Esophagus mucosa (tissue), 1 donor: Measurements from ENCODE around the gene MTX1. TPM values are rescaled to one million over a fixed set of nuclear protein-coding genes. Genes with fewer than 3 reads are reported as not detected.
A peak's percentile ranks its signal among the peaks of the same experiment; 100 is the strongest.
"Not testable (repeated sequence)": the region's sequence is repeated elsewhere in the genome, so short reads cannot be mapped to it uniquely, and the experiment has no call there.

ENCODE experiments used
- ATAC-seq: fragments of 200-7000 bp; cut with Tn5 transposase; one replicate; pipeline ENCODE4 v1.9.1; 2020
- total RNA-seq: library from RNA; stranded (reverse); gene quantifications from one replicate; pipeline ENCODE4 v1.2.4, GENCODE V29; 2023
- donor health status: DM: yes; HTN: yes; CAD: no.

The MTX1 gene
- total RNA-seq, 1 donor from 2014 or later = 36.5 TPM

DNA sequence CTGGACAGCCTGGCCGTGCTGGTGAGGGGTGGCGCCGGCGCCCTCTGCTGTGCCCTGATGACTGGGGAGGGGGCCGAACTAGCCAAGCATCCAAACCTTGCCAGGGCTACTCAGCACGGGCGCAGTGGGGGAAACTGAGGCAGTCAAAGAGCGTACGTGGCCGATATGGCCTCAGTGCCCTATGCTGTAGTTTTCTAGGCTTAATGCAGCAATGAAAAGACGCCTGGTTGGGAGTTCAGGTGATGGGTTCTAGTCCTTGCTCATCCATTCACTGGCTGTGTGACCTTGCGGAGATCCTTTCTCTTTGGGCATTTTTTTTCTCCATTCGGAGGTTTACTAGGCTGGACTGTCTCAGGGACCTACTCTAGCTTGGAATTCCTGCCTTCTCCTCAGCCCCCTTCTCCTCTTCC is 822 bp downstream of the MTX1 start:
- no peak for ATAC-seq

DNA sequence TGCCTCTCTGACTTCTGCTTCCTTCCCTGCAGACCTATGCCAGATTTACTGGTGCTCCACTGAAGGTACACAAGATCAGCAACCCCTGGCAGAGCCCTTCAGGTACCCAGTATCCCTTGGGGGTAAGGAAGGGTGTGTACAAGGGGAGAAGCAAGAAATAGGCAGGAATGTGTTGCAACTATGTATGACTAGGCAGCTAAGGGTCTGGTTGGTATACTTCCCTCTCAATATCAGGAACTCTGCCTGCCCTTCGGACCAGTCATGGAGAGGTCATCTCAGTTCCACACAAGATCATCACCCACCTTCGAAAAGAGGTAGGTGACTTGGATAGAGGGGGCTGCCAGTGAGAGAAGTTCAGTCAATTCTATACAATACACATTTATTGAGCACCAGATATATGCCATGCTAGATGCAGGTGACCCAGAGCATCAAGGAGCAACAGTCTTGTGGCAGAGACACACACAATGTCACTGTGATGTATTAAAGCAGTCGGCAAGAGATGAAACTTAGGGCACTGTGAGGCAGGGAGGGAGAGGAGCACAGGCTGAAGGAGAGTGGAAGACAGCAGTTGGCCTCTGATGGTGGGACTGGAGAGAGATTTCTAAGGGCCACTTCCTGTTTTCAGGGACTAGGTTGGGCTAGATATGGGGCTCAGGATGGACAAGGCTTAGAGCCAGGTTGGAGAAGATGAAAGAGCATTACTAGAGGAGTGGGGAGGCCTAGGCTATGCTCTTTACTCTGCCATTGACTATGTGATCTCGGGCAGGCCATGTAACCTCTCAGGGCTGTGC is 2.0 kb downstream of the MTX1 start:
- no peak for ATAC-seq

DNA sequence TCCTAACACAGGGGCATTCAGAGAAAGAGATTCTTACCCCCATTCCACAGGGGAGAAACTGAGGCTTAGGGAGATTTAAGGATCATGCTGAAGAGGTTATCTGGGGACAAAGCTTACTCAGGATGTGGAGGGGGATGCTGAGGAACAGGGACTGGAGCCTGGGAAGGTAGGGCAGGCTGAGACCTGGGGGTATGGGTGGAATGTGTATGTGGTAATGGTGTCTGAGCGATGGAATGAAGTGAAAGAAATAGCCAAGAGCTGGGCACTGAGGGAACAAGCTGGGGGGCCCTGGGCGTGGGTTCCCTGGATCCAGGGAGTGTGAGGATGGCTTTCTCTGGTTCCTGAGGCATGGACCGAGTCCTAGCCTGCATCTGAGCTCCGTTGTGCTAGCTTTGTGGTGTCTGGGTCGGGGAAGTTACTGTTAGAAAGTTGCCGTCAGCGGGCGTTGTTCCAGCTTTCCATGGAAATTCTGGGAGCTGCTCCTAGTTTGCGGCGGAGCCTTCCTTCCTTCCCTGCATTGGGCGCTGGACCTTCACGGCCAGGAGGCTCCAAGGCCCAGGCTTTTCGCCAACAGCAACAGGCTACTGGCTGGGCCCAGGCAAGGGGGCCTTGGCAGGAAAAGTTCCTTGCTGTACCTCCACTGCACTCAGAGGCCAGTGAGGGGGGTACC is 3.0 kb downstream of the MTX1 start:
- ATAC-seq = not testable (repeated sequence)

DNA sequence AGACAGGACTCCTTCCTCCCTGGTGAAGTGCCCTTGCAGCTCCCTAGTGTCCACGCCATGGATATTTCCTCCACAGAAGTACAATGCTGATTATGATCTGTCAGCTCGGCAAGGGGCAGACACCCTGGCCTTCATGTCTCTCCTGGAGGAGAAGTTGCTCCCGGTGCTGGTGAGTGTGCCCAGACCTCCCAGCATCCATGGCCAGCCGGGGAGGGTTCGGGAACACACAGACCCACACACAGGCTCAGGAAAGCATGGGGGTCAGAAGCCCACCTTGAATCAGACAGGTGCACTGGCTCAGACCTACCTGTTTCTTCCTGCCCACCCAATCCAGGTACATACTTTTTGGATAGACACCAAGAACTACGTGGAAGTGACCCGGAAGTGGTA is 3.6 kb downstream of the MTX1 start:
- ATAC-seq = not testable (repeated sequence)

DNA sequence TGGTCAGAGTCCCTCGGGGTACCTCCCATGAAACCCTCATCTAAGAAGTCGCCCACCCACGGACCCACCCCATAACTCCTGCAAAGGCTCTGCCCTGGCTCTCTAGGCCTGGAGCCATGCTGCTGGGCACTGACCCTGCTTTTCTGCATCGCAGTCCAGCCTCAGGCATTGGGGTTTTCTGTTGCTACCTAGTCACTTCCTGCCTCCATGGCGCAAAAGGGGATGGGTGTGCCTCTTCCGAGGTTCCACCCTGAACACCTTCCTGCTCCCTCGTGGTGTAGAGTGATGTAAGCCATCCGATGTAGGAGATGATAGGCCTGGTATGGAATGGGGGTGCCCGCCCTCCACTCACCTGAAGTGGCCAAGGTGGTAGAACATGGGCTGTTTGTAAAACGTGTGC is 6.2 kb downstream of the MTX1 start:
- ATAC-seq = peak; percentile 28

DNA sequence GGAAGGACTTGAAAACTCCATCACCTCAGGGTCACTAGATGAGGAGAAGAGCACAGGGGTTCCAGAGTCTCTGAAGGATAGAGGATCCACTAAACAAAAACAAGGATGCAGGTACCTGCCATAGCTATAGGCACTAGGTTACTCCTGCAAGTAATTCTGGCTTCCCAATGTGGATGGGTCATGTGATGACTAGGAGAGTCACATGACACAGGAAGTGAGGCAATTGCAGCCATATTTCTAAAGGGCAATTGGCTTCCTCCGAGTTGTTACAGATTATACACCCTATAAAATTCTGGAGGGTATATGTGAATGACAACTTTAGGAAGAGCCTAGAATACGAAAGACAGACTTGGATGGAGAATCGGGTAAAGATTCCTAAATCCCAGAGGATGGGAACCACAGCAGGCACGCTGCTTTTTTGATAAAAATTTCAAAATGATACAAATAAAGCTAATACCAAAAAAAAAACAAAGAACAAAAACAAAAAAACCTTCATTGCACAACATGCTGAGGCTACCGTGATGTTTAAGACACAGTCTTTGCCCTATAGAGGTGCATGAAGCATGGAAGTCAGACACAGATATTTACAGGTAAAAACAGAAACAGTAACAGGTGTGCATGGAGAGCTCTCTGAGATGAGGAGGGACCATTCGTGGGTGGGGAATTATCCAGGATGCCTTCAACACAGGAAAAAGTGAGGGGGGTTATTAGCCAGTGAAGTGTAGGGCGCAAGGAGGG is 10.5 kb downstream of the MTX1 start:
- peak; percentile 24 for ATAC-seq

DNA sequence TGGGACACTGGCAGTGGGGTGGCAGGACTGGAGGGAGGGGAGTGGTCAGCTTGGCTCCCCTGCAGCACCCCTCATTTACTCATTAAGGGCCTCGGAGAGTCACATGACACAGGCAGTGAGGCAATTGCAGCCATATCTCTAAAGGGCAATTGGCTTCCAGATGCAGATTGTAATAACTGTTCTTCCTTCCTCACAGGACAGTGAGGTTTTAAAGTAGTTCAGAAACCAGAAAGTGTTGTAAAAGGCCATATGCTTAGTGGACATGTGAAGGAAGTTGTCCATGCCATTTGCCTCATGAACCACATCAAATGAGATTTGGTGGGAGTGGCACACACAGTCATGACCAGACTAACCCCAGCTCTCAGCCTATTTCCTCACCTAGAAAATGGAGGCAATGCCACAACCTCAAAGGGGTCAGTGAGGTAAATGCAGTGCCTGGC is 11.1 kb downstream of the MTX1 start:
- ATAC-seq = peak; percentile 14

DNA sequence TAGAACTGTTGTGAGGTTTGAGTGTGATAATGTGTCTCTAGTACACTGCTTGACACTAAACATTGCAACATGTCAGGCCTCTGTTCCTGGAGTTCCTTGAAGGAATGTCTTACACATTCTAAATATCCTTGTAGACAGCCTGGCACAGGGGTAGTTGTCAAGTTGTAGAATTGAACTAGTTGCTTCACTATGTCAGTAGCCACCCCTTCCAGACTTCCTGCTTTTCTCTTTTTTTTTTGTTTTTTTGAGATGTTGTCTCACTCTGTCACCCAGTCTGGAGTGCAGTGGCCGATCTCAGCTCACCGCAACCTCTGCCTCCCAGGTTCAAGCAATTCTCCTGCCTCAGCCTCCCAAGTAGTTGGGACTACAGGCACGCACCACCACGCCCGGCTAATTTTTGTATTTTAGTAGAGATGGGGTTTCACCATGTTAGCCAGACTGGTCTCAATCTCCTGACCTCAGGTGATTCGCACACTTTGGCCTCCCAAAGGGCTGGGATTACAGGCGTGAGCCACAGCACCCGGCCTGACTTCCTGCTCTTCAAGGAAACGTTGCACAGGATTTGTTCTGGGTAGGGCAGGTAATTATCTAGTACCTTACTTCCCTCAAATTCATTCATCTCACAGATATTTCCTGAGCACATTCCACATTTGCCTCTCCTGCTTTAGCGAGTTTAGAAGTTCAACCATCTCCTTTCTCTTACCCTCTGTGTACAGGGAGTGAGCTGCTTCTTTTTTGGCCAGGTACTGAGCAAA is 11.9 kb downstream of the MTX1 start:
- ATAC-seq = peak; percentile 53

DNA sequence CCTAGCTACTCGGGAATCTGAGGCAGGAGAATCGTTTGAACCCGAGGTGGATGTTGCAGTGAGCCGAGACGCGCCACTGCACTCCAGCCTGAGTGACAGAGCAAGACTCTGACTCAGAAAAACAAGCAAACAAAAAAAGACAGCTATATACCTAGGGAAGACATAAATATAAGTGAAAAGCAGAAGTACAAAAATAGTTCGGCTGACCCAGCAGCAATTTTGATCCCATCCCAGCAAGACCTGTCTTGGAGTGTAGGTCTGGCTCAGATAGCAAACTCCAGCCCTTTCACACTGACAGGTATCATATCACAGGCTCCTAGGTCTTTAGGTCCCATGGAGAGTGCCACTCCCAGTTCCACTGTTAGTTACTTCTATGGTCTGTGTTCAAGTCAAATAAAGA is 14.6 kb downstream of the MTX1 start:
- no peak for ATAC-seq

DNA sequence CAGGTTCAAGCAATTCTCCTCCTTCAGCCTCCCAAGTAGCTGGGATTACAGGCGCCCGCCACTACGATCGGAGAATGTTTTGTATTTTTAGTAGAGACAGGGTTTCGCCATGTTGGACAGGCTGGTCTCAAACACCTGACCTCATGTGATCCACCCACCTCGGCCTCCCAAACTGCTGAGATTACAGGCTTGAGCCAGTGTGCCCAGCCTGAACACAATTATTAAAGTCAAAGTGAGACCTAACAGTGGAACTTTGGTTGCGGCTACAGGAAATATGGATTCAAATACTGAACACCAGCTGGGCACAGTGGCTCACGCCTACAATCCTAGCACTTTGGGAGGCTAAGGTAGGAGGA is 16.9 kb downstream of the MTX1 start:
- not testable (repeated sequence) for ATAC-seq

DNA sequence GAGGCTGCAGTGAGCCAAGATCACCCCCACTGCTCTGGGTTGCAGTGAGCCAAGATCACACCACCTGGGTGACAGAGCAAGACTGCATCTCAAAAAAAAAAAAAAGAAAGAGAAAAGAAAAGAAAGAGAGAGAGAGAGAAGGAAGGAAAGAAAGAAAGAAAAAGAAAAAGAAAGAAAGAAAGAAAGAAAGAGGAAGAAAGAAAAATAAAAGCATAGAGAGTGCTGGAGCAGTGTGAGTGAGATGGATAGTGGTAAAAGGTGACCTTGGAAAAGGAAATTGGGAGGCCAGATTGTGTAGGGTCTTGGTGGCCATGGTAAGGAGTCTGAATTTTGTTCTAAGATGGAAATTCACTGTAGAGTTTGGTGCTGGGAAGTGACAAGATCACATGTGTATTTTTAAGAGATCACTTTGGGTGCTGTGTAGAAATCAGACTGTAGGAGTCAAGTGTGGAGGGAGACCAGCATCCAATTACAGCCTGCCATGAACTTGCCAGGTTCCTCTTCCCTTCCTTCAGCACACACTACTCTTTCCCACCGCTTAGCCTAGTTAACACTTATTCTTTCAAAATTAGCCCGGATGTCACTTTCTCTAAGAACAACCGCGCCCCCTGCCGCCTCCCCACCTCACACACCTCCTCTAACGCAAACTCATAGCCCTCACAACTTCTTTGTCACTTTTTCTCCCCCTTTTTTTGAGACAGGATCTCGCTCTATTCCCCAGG is 17.9 kb downstream of the MTX1 start:
- peak; percentile 43 for ATAC-seq

DNA sequence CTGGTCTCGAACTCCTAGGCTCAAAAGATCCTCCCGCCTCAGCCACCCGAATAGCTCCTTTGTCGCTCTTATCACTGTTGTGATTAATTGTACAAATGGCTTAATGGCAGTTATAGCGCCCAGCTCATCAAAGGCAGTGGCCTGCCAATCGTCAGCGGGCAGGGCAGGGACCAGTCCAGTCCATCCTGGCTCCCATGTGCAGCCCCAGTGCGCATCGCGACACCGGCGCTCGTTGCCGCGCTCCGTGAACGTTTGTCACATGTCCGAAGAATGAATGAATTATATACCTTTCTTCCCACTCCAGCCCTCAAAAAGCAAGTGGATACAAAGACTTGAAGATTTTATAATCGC is 18.4 kb downstream of the MTX1 start:
- peak; percentile 47 for ATAC-seq

DNA sequence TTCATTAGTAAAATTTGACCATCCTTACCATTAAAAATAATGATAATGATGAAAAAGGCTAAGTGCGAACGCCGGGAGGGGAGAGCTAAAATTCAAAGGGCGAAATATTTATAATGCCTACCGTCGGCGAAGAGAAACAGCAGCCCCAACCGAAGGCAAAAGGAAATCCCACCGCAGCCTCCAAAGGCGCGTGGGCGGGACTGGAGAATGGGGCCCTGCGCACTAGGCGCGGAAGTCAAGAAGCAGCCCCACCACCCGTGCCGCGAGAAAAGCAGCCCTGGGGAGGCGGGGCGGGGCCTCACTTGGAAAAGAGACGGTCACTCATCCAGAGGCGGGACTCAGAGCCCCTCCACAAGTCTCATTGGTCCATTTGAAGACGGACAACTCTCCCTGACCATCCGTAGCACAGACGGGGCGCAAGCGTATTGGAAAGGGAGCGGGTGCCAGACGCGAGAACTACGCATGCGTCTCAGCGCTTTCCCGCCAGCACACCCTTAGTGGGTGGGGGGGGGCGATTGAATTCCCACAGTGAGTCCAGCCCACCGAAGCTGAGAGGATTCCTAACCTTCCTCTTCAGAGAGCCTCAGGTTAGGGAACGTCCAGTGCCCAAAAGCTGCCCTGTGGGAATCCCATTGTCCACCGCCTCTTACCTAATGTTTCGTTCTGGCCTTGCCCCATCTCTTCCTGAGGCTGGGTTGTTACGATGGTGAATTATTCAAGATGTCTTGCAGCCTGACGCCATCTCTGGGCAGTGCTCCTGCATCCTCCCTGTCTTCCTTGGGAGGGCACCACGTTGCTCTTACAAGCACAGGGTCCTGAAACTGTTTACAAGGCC is 19.0 kb downstream of the MTX1 start:
- peak; percentile 97 for ATAC-seq

DNA sequence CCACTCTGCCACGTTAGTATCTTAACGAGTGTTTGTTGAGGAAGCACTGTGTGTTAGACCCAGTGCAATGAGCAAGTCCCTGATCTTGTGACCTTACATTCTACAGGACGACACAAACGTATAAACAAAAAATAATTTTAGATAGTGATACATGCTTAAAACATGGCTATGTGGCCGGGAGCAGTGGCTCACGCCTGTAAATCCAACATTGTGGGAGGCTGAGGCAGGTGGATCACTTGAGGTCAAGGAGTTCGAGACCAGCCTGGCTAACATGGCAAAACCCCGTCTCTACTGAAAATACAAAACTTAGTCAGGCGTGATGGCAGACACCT is 19.6 kb downstream of the MTX1 start:
- ATAC-seq = no peak

DNA sequence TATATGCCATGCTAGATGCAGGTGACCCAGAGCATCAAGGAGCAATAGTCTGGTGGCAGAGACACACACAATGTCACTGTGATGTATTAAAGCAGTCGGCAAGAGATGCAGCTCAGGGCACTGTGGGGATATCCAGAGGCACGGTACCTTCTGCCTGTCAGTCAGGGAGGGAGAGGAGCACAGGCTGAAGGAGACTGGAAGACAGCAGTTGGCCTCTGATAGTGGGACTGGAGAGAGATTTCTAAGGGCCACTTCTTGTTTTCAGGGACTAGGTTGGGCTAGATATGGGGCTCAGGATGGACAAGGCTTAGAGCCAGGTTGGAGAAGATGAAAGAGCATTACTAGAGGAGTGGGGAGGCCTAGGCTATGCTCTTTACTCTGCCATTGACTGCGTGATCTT is 22.8 kb downstream of the MTX1 start:
- not testable (repeated sequence) for ATAC-seq

DNA sequence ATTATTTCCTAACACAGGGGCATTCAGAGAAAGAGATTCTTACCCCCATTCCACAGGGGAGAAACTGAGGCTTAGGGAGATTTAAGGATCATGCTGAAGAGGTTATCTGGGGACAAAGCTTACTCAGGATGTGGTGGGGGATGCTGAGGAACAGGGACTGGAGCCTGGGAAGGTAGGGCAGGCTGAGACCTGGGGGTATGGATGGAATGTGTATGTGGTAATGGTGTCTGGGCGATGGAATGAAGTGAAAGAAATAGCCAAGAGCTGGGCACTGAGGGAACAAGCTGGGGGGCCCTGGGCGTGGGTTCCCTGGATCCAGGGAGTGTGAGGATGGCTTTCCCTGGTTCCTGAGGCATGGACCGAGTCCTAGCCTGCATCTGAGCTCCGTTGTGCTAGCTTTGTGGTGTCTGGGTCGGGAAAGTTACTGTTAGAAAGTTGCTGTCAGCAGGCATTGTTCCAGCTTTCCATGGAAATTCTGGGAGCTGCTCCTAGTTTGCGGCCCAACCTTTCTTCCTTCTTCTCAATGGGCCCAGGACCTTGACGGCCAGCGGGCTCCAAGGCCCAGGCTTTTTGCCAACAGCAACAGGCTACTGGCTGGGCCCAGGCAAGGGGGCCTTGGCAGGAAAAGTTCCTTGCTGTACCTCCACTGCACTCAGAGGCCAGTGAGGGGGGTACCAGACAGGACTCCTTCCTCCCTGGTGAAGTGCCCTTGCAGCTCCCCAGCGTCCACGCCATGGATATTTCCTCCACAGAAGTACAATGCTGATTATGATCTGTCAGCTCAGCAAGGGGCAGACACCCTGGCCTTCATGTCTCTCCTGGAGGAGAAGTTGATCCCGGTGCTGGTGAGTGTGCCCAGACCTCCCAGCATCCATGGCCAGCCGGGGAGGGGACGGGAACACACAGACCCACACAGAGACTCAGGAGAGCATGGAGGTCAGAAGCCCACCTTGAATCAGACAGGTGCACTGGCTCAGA is 23.8 kb downstream of the MTX1 start:
- ATAC-seq = not testable (repeated sequence)

DNA sequence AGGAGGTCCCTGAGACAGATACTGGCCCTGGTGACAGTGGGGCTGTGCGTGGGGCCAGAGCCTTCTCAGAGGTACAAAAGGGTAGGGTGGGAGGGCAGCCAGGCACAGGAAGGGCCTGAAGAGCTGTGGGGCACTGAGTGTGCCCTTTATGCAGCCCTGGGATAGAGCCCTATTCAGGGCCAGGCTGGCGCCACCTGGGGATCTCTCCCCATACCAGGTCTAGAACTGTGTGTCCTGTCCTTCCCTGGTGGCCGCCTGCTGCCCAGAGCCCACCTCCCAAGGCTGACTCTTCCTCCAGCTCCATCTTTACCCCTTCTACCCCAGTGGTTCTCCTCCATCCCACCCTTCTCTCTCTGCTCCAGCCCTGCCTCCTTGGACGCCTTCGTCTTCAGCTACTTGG is 25.0 kb downstream of the MTX1 start:
- ATAC-seq = not testable (repeated sequence)

DNA sequence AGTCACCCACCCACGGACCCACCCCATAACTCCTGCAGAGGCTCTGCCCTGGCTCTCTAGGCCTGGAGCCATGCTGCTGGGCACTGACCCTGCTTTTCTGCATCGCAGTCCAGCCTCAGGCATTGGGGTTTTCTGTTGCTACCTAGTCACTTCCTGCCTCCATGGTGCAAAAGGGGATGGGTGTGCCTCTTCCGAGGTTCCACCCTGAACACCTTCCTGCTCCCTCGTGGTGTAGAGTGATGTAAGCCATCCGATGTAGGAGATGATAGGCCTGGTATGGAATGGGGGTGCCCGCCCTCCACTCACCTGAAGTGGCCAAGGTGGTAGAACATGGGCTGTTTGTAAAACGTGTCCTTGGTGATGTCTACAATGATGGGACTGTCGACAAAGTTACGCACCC is 26.9 kb downstream of the MTX1 start:
- peak; percentile 44 for ATAC-seq

DNA sequence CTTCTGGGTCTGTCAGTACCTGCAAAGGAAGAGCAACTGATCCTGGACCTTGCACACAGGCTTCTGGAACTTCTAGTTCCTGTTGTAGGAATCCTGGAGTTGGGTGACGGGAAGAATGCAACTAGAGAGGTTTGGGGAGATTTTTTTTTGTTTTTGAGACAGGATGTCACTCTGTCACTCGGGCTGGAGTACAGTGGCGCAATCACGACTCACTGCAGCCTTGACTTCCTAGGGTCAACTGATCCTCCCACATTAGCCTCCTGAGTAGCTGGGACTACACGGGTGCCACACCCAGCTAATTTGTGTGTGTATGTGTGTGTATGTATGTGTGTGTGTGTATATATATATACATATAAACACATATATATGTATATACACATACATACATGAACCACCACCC is 28.0 kb downstream of the MTX1 start:
- no peak for ATAC-seq

DNA sequence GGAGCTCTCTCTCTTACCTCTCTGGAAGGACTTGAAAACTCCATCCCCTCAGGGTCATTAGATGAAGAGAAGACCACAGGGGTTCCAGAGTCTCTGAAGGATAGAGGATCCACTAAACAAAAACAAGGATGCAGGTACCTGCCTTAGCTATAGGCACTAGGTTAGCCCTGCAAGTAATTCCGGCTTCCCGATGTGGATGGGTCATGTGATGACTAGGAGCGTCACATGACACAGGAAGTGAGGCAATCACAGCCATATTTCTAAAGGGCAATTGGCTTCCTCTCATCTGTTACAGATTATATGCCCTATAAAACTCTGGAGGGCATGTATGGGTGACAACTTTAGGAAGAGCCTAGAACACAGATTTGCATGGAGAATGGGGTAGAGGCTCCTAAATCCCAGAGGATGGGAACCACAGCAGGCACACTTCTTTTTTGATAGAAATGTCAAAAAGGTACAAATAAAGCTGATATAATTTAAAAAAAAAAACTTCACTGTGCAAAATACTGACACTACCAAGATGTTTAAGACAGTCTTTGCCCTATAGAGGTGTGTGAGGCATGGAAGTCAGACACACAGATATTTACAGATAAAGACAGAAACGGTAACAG is 32.7 kb downstream of the MTX1 start:
- ATAC-seq = peak; percentile 62
